Inferior parietal cortex (tissue), 1 donor: Measurements from ENCODE around the gene GH2.
"Not testable (repeated sequence)": the region's sequence is repeated elsewhere in the genome, so short reads cannot be mapped to it uniquely, and the experiment has no call there.

Experiments
- DNase-seq: peaks from one replicate; pipeline ENCODE4 v3.0.0-alpha.2; 2016; ENCODE audit errors: extremely low spot score

Gene GH2

DNA sequence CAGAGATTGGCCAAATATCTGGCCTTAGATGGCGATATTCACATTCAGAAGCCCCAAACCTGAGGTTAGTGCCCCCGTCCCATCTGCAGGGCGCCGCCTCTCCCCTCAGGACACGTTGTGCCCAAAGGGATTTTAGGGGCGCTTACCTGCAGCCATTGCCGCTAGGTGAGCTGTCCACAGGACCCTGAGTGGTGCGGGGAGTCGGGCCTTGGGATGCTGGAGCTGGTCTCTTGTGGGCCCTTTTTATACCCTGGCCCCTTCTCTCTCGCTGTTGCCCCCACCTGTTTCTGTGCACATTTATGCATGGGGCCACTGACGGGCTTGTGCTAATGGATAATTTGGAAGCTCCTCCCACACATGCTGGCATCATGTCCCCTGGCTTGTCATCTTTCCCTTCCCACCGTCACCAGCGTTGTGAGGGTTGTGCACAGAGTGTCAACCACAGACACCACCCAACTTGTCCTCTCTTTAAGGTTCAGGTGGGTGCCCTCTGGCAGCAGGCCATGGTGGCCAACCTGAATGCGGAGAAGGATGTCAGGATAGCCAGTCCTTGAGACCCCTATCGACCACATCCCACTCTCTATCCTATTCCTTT, 29.4 kb upstream of the GH2 start, which contains the start of gene CSHL1:
TSS of gene CSHL1 (minus strand) at position 218 of the 595 bp plus-strand sequence. CDS start at position 156, 62 bp downstream.
- DNase-seq = no peak

DNA sequence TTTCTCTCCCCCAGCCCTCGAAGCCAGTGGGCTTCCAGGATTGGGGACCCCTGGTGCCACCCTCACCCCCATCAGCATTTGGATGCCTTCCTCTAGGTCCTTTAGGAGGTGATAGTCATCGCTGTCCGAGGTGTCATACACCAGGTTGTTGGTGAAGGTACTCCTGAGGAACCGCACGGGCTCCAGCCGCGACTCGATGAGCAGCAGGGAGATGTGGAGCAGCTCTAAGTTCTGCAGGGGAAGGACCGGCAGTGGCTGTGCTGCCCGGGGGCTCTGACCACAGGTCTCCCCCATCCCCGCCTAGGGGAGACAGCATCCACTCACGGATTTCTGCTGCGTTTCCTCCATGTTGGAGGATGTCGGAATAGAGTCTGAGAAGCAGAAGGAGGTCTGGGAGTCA, 28.4 kb upstream of the GH2 start:
- no peak for DNase-seq

DNA sequence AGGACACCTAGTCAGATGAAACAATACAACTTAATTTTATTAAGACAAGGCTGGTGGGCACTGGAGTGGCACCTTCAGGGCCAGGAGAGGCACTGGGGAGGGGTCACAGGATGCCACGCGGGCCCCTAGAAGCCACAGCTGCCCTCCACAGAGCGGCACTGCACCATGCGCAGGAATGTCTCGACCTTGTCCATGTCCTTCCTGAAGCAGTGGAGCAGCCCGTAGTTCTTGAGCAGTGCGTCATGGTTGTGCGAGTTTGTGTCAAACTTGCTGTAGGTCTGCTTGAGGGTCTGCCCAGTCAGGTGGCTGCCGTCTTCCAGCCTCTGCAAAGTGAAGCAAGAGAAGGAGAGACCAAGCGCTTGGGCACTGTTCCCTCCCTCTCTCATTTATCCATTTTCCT, 27.8 kb upstream of the GH2 start:
- not testable (repeated sequence) for DNase-seq

DNA sequence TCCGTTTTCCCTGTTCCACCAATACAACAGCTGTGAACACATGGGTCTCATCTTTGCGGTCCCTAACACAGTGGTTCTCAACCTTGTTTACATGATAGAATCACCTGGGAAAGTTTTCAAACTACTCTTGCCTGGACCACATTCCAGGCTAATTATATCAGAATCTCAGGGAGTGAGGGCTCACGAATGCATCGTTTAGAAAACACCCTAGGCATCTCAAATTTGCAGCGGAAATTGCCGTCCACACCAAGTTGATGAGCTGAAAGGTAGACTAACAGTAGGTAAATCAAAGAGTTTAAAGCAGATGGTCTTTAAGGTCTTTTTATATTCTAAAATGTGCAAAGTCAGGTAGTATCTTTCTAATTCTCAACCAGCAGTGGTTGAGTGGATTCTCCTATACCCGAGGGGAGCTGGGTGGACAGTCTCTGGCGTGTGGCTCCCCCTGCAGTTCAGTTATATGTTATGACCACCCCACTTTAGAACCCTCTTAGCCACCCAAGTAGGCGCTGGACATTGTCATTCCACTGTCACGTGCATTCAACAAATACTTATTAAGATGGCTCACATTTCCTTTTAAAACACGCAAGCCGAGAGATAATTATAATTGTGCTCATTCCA, 25.5 kb upstream of the GH2 start:
- not testable (repeated sequence) for DNase-seq

DNA sequence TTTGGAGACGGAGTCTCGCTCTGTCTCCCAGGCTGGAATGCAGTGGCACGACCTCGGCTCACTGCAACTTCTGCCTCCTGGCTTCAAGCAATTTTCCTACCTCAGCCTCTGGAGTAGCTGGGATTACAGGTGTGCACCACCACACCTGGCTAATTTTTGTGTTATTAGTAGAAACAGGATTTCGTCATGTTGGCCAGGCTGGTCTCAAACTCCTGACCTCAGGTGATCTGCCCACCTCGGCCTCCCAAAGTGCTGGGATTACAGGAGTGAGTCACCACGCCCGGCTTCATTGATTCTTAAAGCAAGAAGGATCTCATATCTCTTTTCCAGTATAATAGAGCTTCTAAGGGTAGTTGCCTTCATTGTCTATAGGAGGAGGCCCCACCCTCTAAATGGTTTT, 23.1 kb upstream of the GH2 start:
- DNase-seq = not testable (repeated sequence)

DNA sequence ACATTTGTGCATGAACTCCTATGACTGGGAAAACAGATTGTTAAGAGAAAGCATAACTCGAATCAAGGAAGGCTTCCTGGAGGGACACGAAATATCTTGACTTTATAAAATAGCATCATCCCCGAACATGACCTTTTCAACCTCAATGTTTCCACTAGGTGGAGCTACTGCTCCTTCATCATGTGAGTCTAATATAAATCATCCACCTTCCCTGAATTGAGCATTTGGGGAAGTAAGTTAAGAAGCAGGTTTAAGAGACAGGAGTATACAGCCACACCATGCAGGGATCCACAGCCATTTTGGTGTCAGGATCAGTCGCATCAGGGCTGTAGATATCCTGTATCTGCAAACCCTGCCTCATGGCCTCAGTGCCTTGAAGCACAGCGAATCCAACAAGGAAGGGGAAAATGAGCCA, 22.1 kb upstream of the GH2 start:
- DNase-seq = not testable (repeated sequence)

DNA sequence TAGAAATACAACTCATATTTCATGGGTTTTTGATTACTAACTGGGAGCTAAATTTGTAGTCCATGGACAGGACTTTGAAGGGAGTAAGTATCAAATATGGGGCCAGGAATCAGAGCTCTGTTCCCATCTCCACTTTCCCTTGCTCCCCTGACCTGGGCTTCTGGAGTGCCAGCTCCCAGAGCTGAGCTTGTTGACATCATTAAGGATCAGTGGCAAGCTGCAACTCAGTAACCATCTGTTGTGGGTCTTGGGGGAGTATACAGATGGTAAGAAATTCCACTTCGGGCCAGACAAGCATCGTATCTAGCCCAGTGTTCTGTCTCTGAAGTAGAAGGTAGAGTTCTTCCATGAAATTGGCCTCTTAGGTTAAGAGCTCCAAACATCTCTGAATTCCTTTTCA, 20.2 kb upstream of the GH2 start:
- not testable (repeated sequence) for DNase-seq

DNA sequence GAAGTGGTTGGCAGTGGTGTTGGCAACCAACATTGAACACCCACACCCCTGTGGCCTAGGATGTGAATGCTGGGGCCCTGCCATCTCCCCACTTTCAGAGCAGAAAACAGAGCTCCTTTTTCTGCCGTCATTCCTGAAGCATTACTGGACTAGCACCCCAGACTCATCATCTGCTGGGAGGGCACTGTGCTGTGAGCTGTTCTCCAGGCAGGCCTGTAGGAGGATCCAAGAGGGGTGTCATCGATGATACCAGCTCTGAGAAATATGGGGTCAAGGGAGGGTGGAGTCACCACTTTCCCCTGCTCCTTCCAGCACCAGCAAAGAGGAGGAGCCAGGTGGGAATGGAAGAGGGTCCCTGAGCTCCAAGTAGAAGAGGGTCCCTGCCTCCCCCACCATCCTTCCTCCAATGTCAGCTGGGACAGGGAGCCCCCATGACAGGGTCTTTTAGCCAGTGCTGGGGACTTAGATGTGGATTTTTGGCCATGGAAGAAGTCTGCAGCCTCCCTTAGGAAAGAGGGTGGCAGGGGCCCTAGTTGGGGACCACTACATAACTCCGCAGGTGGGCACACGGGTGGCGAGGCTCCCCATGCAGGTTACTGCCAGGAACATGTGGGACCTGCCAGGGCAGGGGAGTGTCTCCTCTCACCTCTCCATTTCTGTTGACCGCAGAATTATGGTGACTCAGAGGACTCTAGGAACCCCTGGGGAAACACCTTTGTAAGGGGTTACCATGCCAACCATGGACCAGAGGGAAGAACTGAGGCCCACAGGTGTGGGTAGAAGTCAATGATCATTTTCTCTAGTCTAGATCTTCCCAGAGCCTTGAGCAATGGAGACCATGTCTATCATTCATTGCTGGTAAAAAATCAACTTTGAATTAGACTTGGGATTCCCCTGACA, 17.4 kb upstream of the GH2 start:
- DNase-seq = not testable (repeated sequence)

DNA sequence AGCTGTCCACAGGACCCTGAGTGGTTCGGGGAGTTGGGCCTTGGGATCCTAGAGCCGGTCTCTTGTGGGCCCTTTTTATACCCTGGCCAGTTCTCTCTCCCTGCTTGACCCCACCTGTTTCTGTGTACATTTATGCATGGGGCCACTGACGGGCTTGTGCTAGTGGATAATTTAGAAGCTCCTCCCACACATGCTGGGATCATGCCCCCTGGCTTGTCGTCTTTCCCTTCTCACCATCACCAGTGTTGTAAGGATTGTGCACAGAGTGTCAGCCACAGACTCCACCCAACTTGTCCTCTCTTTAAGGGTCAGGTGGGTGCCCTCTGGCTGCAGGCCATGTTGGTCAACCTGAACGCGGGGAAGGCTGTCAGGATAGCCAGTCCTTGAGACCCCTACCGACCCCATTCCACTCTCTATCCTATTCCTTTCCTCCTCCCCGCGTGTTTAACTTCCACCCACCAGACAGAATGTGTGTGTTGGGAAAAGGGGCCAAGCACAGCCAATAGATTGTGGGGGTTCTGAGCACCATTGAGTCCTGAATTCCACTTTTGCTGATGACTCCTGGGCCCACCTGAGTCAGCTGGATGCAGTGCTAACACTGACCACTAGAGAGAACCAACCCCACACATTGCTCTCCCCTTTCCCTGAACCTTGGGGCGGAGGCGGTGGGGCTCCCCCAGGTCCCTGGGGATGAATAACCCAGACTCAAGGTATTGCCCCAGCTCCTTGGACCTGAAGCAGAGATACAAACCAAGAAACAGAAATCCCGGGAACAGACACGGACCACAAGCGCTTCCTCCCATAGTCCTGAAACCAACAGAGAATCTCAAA, 15.0 kb upstream of the GH2 start, which contains the start of gene CSH1:
TSS of gene CSH1 (minus strand) at position 51 of the 831 bp plus-strand sequence. CDS start 63 bp downstream, outside the sequence.
- DNase-seq = not testable (repeated sequence)

DNA sequence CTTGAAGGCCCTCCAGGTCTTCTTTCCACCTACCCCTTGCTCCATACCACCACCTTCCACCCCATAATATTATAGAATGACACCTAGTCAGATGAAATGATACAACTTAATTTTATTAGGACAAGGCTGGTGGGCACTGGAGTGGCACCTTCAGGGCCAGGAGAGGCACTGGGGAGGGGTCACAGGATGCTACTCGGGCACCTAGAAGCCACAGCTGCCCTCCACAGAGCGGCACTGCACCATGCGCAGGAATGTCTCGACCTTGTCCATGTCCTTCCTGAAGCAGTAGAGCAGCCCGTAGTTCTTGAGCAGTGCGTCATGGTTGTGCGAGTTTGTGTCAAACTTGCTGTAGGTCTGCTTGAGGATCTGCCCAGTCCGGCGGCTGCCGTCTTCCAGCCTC, 13.1 kb upstream of the GH2 start:
- DNase-seq = not testable (repeated sequence)

DNA sequence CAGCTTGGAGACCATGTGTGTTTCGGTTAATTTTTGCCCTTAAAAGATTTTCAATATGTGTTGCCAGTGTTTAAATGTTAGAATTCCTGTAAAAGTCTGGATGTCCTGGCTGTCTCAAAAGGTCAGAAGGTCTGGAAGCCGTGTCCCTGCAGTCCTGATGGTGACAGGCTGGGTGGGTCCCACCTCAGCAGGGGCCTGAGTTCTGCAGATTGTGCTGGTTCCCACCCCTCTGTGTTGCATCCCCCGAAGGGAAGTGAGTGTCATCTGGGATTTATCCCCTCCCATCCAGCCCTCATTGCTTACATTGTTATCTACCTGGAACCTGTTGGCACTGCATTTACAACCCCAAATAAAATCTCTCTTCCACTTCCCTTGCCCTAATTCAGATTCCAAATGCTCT, 12.3 kb upstream of the GH2 start:
- not testable (repeated sequence) for DNase-seq

DNA sequence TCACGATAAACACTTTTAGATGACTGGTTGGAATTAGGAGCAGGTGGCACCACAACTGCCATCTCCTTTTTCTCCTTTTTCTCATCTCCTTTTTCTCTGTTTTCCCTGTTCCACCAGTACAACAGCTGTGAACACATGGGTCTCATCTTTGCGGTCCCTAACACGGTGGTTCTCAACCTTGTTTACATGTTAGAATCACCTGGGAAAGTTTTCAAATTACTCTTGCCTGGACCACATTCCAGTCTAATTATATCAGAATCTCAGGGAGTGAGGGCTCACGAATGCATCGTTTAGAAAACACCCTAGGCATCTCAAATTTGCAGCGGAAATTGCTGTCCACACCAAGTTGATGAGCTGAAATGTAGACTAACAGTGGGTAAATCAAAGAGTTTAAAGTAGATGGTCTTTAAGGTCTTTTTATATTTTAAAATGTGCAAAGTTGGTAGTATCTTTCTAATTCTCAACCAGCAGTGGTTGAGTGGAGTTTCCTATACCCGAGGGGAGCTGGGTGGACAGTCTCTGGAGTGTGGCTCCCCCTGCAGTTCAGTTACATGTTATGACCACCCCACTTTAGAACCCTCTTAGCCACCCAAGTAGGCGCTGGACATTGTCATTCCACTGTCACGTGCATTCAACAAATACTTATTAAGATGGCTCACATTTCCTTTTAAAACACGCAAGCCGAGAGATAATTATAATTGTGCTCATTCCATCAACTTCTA, 10.7 kb upstream of the GH2 start:
- DNase-seq = not testable (repeated sequence)

DNA sequence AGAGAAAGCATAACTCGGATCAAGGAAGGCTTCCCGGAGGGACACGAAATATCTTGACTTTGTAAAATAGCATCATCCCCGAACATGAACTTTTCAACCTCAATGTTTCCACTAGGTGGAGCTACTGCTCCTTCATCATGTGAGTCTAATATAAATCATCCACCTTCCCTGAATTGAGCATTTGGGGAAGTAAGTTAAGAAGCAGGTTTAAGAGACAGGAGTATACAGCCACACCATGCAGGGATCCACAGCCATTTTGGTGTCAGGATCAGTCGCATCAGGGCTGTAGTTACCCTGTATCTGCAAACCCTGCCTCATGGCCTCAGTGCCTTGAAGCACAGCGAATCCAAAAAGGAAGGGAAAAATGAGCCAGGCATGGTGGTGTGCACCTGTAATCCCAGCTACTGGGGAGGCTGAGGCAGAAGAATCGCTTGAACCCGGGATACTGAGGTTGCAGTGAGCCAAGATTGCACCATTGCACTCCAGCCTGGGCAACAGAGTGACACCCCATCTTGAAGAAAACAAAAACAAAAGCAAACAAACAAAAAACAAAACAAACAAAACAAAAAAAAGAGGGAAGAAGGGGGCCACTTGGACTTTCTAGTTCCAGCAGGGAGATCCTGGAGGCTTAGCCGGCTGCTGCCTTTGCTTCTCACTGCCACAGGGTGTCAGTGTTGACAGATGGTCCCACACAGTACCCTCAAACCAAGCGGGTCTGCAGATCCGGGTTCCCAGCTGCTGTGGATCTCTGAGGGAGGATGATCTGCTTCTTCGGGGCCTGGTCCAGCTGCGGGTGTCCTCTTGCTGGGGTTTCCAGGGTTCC, 7.5 kb upstream of the GH2 start:
- DNase-seq = peak; percentile 22

DNA sequence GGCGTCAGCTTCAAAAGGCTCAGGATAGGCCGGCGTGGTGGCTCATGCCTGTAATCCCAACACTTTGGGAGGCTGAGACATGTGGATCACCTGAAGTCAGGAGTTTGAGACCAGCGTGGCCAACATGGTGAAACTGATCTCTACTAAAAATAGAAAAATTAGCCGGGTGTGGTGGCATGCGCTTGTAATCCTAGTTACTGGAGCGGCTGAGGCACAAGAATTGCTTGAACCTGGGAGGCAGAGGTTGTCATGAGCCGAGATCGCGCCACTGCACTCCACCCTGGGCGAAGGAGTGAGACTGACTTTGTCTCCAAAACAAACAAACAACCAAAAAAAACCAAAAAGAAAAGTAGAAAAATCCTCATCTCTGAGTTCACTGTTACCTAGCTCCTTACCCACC, 3.4 kb upstream of the GH2 start:
- DNase-seq = not testable (repeated sequence)

DNA sequence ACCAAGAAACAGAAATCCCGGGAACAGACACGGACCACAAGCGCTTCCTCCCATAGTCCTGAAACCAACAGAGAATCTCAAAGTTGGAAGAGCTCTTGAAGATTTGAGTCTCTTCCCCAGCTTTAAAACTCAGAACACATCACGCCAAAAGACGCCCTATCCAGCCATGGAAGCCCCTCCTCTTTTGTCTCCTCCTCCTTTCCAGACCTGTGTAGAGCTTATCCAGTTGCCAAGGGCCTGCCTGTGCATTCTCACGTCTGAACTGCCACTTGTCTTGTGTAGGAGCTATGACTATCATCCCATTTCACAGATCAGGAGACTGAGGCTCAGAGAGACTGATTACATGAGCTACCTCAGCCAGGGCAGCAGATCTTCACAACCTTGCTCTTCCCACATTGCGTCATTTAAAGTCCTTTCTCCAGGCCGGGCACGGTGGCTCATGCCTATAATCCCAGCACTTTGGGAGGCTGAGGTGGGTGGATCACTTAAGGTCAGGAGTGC, 932 bp upstream of the GH2 start:
- DNase-seq = not testable (repeated sequence)

DNA sequence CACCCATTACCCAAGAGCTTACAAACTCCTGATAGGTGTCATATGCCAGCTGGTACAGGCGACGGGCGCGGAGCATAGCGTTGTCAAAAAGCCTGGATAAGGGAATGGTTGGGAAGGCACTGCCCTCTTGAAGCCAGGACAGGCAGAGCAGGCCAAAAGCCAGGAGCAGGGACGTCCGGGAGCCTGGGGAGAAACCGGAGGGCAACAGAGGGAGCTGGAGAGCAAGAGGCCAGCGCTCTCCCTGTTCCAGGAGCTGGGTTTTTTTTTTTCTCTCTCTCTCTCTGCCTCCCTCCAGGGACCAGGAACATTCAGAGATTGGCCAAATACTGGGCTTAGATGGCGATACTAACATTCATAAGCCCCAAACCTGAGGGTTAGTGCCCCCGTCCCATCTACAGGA, 407 bp downstream of the GH2 start:
- not testable (repeated sequence) for DNase-seq

DNA sequence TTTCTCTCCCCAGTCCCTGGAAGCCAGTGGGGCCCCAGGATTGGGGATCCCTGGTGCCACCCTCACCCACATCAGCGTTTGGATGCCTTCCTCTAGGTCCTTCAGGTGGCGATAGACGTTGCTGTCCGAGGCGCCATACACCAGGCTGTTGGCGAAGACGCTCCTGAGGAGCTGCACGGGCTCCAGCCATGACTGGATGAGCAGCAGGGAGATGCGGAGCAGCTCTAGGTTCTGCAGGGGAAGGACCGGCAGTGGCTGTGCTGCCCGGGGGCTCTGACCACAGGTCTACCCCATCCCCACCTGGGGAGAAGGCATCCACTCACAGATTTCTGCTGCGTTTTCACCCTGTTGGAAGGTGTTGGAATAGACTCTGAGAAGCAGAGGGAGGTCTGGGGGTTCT, 1.0 kb downstream of the GH2 start:
- DNase-seq = no peak

DNA sequence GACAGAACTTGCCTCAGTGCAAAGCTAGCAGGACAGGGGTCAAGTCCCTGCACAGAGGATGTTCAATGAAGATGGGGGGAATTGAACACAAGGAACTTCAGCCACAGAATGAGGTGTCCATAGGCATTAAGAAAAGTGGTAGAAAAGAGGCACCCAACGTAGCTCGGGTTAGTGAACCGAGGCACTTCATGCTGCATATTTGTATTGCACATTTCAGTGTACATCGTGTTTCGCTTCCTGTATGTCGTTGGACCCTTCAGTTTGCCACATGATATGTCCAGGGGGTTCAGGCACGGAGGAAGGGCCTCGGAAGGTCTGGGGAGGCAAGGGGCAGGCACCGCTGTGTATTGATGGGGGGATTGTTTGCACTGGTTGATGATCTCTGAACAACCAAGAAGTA, 3.3 kb downstream of the GH2 start:
- not testable (repeated sequence) for DNase-seq

DNA sequence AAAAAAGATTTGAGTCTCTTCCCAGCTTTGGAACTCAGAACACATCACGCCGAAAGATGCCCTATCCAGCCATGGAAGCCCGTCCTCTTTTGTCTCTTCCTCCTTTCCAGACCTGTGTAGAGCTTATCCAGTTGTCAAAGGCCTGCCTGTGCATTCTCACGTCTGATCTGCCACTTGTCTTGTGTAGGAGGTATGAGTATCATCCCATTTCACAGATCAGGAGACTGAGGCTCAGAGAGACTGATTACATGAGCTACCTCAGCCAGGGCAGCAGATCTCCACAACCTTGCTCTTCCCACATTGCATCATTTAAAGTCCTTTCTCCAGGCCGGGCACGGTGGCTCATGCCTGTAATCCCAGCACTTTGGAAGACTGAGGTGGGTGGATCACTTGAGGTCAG, 7.1 kb downstream of the GH2 start:
- DNase-seq = not testable (repeated sequence)
